IMR-90 (cell line): ENCODE data around the gene ME3. TPM values are rescaled to one million over a fixed set of nuclear protein-coding genes. Genes with fewer than 3 reads are reported as not detected.

Experiments
- ATAC-seq: fragments of 200-7000 bp; cut with Tn5 transposase; 2 replicates; pipeline ENCODE4 v1.9.1; 2020; ENCODE audit warnings: low read depth, mild to moderate bottlenecking, moderate library complexity
- BruUV-seq: library from RNA; stranded (reverse); fragments of 400-500 nt; replicated peaks from 2 replicates; lab custom pipeline; 2021; lab: Mats Ljungman, UMichigan
- CTCF ChIA-PET: fragments of 300-600 bp; formaldehyde crosslinking; extraction: SDS; loops from one replicate; lab custom pipeline; 2021; ENCODE audit warnings: antibody characterized with exemption; lab: Yijun Ruan, JAX
- POLR2A ChIA-PET: fragments of 300-600 bp; sonication (Branson Sonifier 250); formaldehyde crosslinking; loops from one replicate; lab custom pipeline; 2022; ENCODE audit warnings: antibody characterized with exemption; ENCODE audit not compliant: unreplicated experiment; lab: Charles Lee
- DNase-seq: peaks from one replicate; pipeline ENCODE4 v3.0.0; 2013
- H2AFZ ChIP-seq: replicated peaks from 2 replicates; pipeline ENCODE3; 2013; ENCODE audit warnings: low read length, mild to moderate bottlenecking; ENCODE audit not compliant: poor library complexity
- H2AK5ac ChIP-seq: 2 replicates; pipeline ENCODE4 v1.6.1; 2013; ENCODE audit warnings: low read depth, low read length, inconsistent platforms
- H2AK9ac ChIP-seq: replicated peaks from 2 replicates; pipeline ENCODE3; 2013; ENCODE audit warnings: mild to moderate bottlenecking, low read depth, low read length, moderate library complexity; ENCODE audit not compliant: poor library complexity
- H2BK120ac ChIP-seq: 2 replicates; pipeline ENCODE4 v1.6.1; 2013; ENCODE audit warnings: low read depth, low read length, inconsistent platforms
- H2BK15ac ChIP-seq: 3 replicates; pipeline ENCODE4 v1.6.1; 2013; ENCODE audit warnings: low read depth, low read length, inconsistent platforms
- H2BK20ac ChIP-seq: 2 replicates; pipeline ENCODE4 v1.6.1; 2013; ENCODE audit warnings: low read depth, mild to moderate bottlenecking, inconsistent platforms, low read length, moderate library complexity
- H2BK5ac ChIP-seq: 2 replicates; pipeline ENCODE4 v1.6.1; 2013; ENCODE audit warnings: mild to moderate bottlenecking, low read depth, low read length, inconsistent platforms; ENCODE audit not compliant: poor library complexity, severe bottlenecking
- H3K14ac ChIP-seq: replicated peaks from 2 replicates; pipeline ENCODE4 v1.6.1; 2013; ENCODE audit warnings: low read depth, low read length, inconsistent platforms
- H3K18ac ChIP-seq: 2 replicates; pipeline ENCODE4 v1.6.1; 2013; ENCODE audit warnings: low read depth, low read length, control low read depth
- H3K23ac ChIP-seq: 2 replicates; pipeline ENCODE4 v1.6.1; 2013; ENCODE audit warnings: low read depth, low read length, inconsistent platforms
- H3K27ac ChIP-seq: 2 replicates; pipeline ENCODE4 v1.5.1; 2013; ENCODE audit warnings: mild to moderate bottlenecking, control low read depth, low read length; ENCODE audit not compliant: insufficient read depth
- H3K27me3 ChIP-seq: 2 replicates; pipeline ENCODE4 v1.6.1; 2013; ENCODE audit warnings: low read length; ENCODE audit not compliant: control insufficient read depth, insufficient read depth
- H3K36me3 ChIP-seq: 2 replicates; pipeline ENCODE4 v1.6.1; 2013; ENCODE audit warnings: low read length, mixed read lengths; ENCODE audit not compliant: control insufficient read depth, insufficient read depth
- H3K4ac ChIP-seq: 2 replicates; pipeline ENCODE4 v1.6.1; 2013; ENCODE audit warnings: low read depth, low read length, inconsistent platforms
- H3K4me1 ChIP-seq: 2 replicates; pipeline ENCODE4 v1.6.1; 2013; ENCODE audit warnings: low read length, mixed read lengths; ENCODE audit not compliant: control insufficient read depth, insufficient read depth
- H3K4me2 ChIP-seq: 2 replicates; pipeline ENCODE4 v1.6.1; 2013; ENCODE audit warnings: low read depth, mild to moderate bottlenecking, control low read depth, low read length, moderate library complexity
- H3K4me3 ChIP-seq: 2 replicates; pipeline ENCODE4 v1.5.1; 2013; ENCODE audit warnings: low read depth, mild to moderate bottlenecking, control low read depth, low read length, moderate library complexity; ENCODE audit not compliant: insufficient read depth
- H3K56ac ChIP-seq: 2 replicates; pipeline ENCODE4 v1.6.1; 2013; ENCODE audit warnings: low read length, inconsistent platforms; ENCODE audit not compliant: insufficient read depth; ENCODE audit errors: extremely low read depth
- H3K79me1 ChIP-seq, 2 experiments: 2 replicates each; pipeline ENCODE4 v1.6.1; 2013; ENCODE audit warnings: low read length in 2 of 2, inconsistent platforms in 1 of 2, low read depth in 1 of 2
- H3K9ac ChIP-seq: 2 replicates; pipeline ENCODE4 v1.6.1; 2013; ENCODE audit warnings: low read depth, low read length, control low read depth
- H3K9me1 ChIP-seq: 2 replicates; pipeline ENCODE4 v1.6.1; 2013; ENCODE audit warnings: low read length, inconsistent platforms; ENCODE audit not compliant: insufficient read depth
- H3K9me3 ChIP-seq: 2 replicates; pipeline ENCODE4 v1.6.1; 2013; ENCODE audit warnings: low read length; ENCODE audit not compliant: control insufficient read depth, insufficient read depth
- H4K20me1 ChIP-seq: 2 replicates; pipeline ENCODE4 v1.6.1; 2013; ENCODE audit warnings: low read length, inconsistent platforms; ENCODE audit not compliant: insufficient read depth
- H4K5ac ChIP-seq: 2 replicates; pipeline ENCODE4 v1.6.1; 2013; ENCODE audit warnings: mild to moderate bottlenecking, low read depth, low read length, control low read depth
- H4K8ac ChIP-seq, 2 experiments: 2 replicates each; pipeline ENCODE4 v1.6.1; 2013; ENCODE audit warnings: low read depth in 2 of 2, low read length in 2 of 2, control low read depth in 1 of 2, inconsistent platforms in 1 of 2
- H4K91ac ChIP-seq: 2 replicates; pipeline ENCODE4 v1.6.1; 2013; ENCODE audit warnings: low read depth, low read length, inconsistent platforms; ENCODE audit not compliant: insufficient read depth
- BHLHE40 ChIP-seq: fragments of 150-350 bp; IDR thresholded peaks from 2 replicates; pipeline ENCODE4 v1.6.1; 2016; ENCODE audit warnings: mild to moderate bottlenecking, low read depth, low read length
- CEBPB ChIP-seq: IDR thresholded peaks from 2 replicates; pipeline ENCODE4 v1.6.1; 2012; ENCODE audit warnings: low read depth, low read length, improper control_type of control experiment
- CHD1 ChIP-seq: IDR thresholded peaks from 2 replicates; pipeline ENCODE4 v1.6.1; 2012; ENCODE audit warnings: low read depth, low read length, improper control_type of control experiment
- CTCF ChIP-seq: conservative IDR thresholded peaks from 2 replicates; pipeline ENCODE4 v1.5.1; 2012; ENCODE audit warnings: mild to moderate bottlenecking, low read depth, low read length, improper control_type of control experiment
- ELK1 ChIP-seq: fragments of 150-350 bp; IDR thresholded peaks from 2 replicates; pipeline ENCODE4 v1.6.1; 2016; ENCODE audit warnings: low read depth, mild to moderate bottlenecking, low read length, moderate library complexity, borderline replicate concordance
- FOS ChIP-seq: fragments of 150-350 bp; IDR thresholded peaks from 2 replicates; pipeline ENCODE4 v1.6.1; 2016; ENCODE audit warnings: low read depth, low read length
- MAFK ChIP-seq: IDR thresholded peaks from 2 replicates; pipeline ENCODE4 v1.6.1; 2012; ENCODE audit warnings: low read depth, low read length, improper control_type of control experiment
- MXI1 ChIP-seq: IDR thresholded peaks from 2 replicates; pipeline ENCODE4 v1.6.1; 2012; ENCODE audit warnings: low read depth, mild to moderate bottlenecking, low read length, moderate library complexity, borderline replicate concordance
- NFE2L2 ChIP-seq: fragments of 150-350 bp; IDR thresholded peaks from 2 replicates; pipeline ENCODE4 v1.6.1; 2016; ENCODE audit warnings: low read depth, mild to moderate bottlenecking, low read length
- POLR2A ChIP-seq: IDR thresholded peaks from 2 replicates; pipeline ENCODE4 v1.6.1; 2012; ENCODE audit warnings: mild to moderate bottlenecking, low read depth, low read length
- RAD21 ChIP-seq: IDR thresholded peaks from 2 replicates; pipeline ENCODE4 v1.6.1; 2012; ENCODE audit warnings: low read length, improper control_type of control experiment
- RCOR1 ChIP-seq: IDR thresholded peaks from 2 replicates; pipeline ENCODE4 v1.6.1; 2012; ENCODE audit warnings: mild to moderate bottlenecking, low read length, improper control_type of control experiment; ENCODE audit not compliant: insufficient replicate concordance
- RFX5 ChIP-seq: IDR thresholded peaks from 2 replicates; pipeline ENCODE4 v1.8.0; 2012; ENCODE audit warnings: low read depth, mild to moderate bottlenecking, low read length, moderate library complexity
- SMC3 ChIP-seq: fragments of 150-350 bp; IDR thresholded peaks from 2 replicates; pipeline ENCODE4 v1.6.1; 2016; ENCODE audit warnings: low read depth, mild to moderate bottlenecking, antibody characterized with exemption, low read length, moderate library complexity
- WGBS, 2 experiments: methylation state at CpG; one replicate each; pipeline versions ENCODE4 v1.1.5 to v1.1.7; 2013; ENCODE audit warnings: missing lambda C conversion rate in 2 of 2; ENCODE audit not compliant: insufficient read length in 1 of 2; ENCODE audit errors: extremely low coverage in 2 of 2; 5-methylcytosine and 5-hydroxymethylcytosine counted together
- dilution Hi-C: fragments of 300-500 bp; cut with HindIII; formaldehyde crosslinking; loops from one replicate; pipeline ENCODE4 v1.14.3; 2018; ENCODE audit warnings: low sequenced_read_pairs; ENCODE audit not compliant: unreplicated experiment
- in situ Hi-C: fragments of 300-500 bp; cut with MboI; formaldehyde crosslinking; loops from 3 replicates; pipeline ENCODE4 v1.14.3; 2019; ENCODE audit warnings: low sequenced_read_pairs, inconsistent platforms, mixed read lengths
- intact Hi-C: fragments of 100-400 bp; cut with micrococcal nuclease; formaldehyde crosslinking; loops from 2 replicates; pipeline ENCODE4 v1.10.0; 2022
- polyA plus RNA-seq, 3 experiments: library from polyadenylated mRNA; depleted of rRNA; stranded (reverse); fragments of >200 nt; gene quantifications; 2 replicates each; pipeline ENCODE4 v1.2.3, GENCODE V29; 2012; ENCODE audit warnings: low replicate concordance in 1 of 3
- total RNA-seq: library from RNA; depleted of rRNA; stranded (reverse); fragments of >200 nt; gene quantifications from 2 replicates; pipeline ENCODE4 v1.2.3, GENCODE V29; 2012

The ME3 gene
- total and polyA plus RNA-seq, 2 of the 4 experiments (the other 2 are of a cell fraction), result 7.8 to 9.0 TPM

GRCh38 chr11:86418513-86418912, 253.9 kb downstream of the ME3 start:
- dilution Hi-C loops (no loop called here), intact Hi-C loops (loop anchor here (2.0 kb wide), 1 partner anchor 58 kb away; no protein-coding TSS in a partner anchor), in situ Hi-C loops (loop anchor here (5.0 kb wide), 1 partner anchor 56 kb away; no protein-coding TSS in a partner anchor)
- no CpG with 5 or more reads among the region's 3 CpGs for WGBS, 2 experiments
- Histone ChIP-seq H3K36me3 (no peaks in the 10 kb centered on the region), H3K14ac (no peak overlapping the region), H3K79me1 (no peaks in the 10 kb centered on the region), H3K9ac (no peak overlapping the region), H2AK5ac (no peak overlapping the region), H3K27ac (no peak overlapping the region), H2BK20ac (no peak overlapping the region), H3K23ac (no peak overlapping the region), H3K18ac (no peak overlapping the region), H3K4me1 (peaks cover 4% of the 10 kb centered on the region), H3K4me2 (no peak overlapping the region), H2BK120ac (no peak overlapping the region), H2AFZ (no peak overlapping the region), H2AK9ac (no peak overlapping the region), H3K9me3 (no peaks in the 10 kb centered on the region), H3K4ac (no peak overlapping the region), H3K4me3 (no peak overlapping the region), H4K5ac (no peak overlapping the region), H3K27me3 (no peaks in the 10 kb centered on the region), H4K20me1 (no peaks in the 10 kb centered on the region), H2BK5ac (no peak overlapping the region), H4K91ac (no peak overlapping the region), H2BK15ac (no peak overlapping the region), H4K8ac (no peak overlapping the region), H3K56ac (no peak overlapping the region), H3K9me1 (no peaks in the 10 kb centered on the region; the same call in 1 of the 2 replicates)
- no peak for ATAC-seq
- DNase-seq, result no peak
- CTCF ChIA-PET, result interaction anchor here (0.6 to 1.2 kb wide), 4 partner anchors 23 to 451 kb away, joined by 3 to 8 read pairs (median 5); no protein-coding TSS in a partner anchor
- BruUV-seq, result no TSS peak
- POLR2A ChIA-PET, result no interaction called here
- TF ChIP-seq CTCF (no peak), FOS (no peak), POLR2A (no peak), MAFK (no peak), SMC3 (no peak), BHLHE40 (no peak), NFE2L2 (no peak), ELK1 (no peak), CHD1 (no peak), RFX5 (no peak), CEBPB (no peak), RCOR1 (no peak), MXI1 (no peak), RAD21 (no peak)
